GM21390 (cell line): ENCODE results near the gene STPG3.

Experiments
- ATAC-seq: cut with Tn5 transposase; IDR thresholded peaks from one replicate; pipeline ENCODE4 v1.9.1; 2021; ENCODE audit not compliant: unreplicated experiment

Gene STPG3

GRCh38 chr9:137264067-137264466, 13.0 kb downstream of the STPG3 start:
- ATAC-seq, result no peak

- ATAC-seq, result no peak
Measured at GRCh38 chr9:137265496-137266161, 14.5 kb downstream of the STPG3 start.

GRCh38 chr9:137266162-137266527, 15.1 kb downstream of the STPG3 start:
- ATAC-seq, result no peak

GRCh38 chr9:137266585-137267453, 15.7 kb downstream of the STPG3 start:
- no peak for ATAC-seq

GRCh38 chr9:137267933-137268355, 16.9 kb downstream of the STPG3 start:
- ATAC-seq, result no peak

GRCh38 chr9:137268538-137269201, 17.6 kb downstream of the STPG3 start:
- ATAC-seq, result no peak

GRCh38 chr9:137269231-137269772, 18.2 kb downstream of the STPG3 start:
- no peak for ATAC-seq

GRCh38 chr9:137270929-137271695, 20.0 kb downstream of the STPG3 start:
- ATAC-seq, result no peak

- ATAC-seq, result no peak
Measured at GRCh38 chr9:137271696-137272076, 20.6 kb downstream of the STPG3 start.

- ATAC-seq, result no peak
Measured at GRCh38 chr9:137272241-137273094, 21.4 kb downstream of the STPG3 start.

GRCh38 chr9:137273095-137273490, 22.0 kb downstream of the STPG3 start:
- ATAC-seq, result no peak

- no peak for ATAC-seq
Measured at GRCh38 chr9:137273611-137274320, 22.7 kb downstream of the STPG3 start.

- ATAC-seq, result no peak
Measured at GRCh38 chr9:137275203-137275587, 24.1 kb downstream of the STPG3 start.

GRCh38 chr9:137275588-137276472, 24.7 kb downstream of the STPG3 start:
- ATAC-seq, result no peak

GRCh38 chr9:137276473-137277328, 25.6 kb downstream of the STPG3 start:
- ATAC-seq, result peak; percentile 17

- peak; percentile 75 for ATAC-seq
Measured at GRCh38 chr9:137277329-137278041, 26.4 kb downstream of the STPG3 start, which contains the start of gene TOR4A. Gene TOR4A (plus strand): TSS chr9:137277726. CDS start chr9:137278690, 964 bp downstream.
